ENCODE data around the gene EXOC3L1.

EXOC3L1 gene

GRCh38 chr16:67190041-67190440 lies at the start of gene EXOC3L1:
TSS of gene EXOC3L1 (minus strand) at chr16:67190136. CDS start at chr16:67189676, 460 bp downstream.
- H3K4me3 ChIP-seq (ENCODE audit: control insufficient read depth, low read depth, low read length): no peak within 1 kb of the TSS
- no peak for DNase-seq (ENCODE audit: low read depth)
- no peak for TF ChIP-seq CTCF (IDR thresholded peaks at IDR 0.05; ENCODE audit: control insufficient read depth, insufficient read depth, low read depth, low read length, missing control alignments)

GRCh38 chr16:67238806-67239470 lies 49.0 kb upstream of the EXOC3L1 start:
- TF ChIP-seq CTCF (IDR thresholded peaks at IDR 0.05; ENCODE audit: control insufficient read depth, insufficient read depth, low read depth, low read length, missing control alignments): no peak
- DNase-seq (ENCODE audit: low read depth): no peak
- H3K4me3 ChIP-seq (ENCODE audit: control insufficient read depth, low read depth, low read length): no peak overlapping the region

- DNase-seq (ENCODE audit: low read depth): no peak
- TF ChIP-seq CTCF (IDR thresholded peaks at IDR 0.05; ENCODE audit: control insufficient read depth, insufficient read depth, low read depth, low read length, missing control alignments): no peak
- H3K4me3 ChIP-seq (ENCODE audit: control insufficient read depth, low read depth, low read length): no peak overlapping the region
Observed at GRCh38 chr16:67238278-67238575, 48.3 kb upstream of the EXOC3L1 start.

GRCh38 chr16:67237396-67238277 lies 47.7 kb upstream of the EXOC3L1 start:
- no peak for TF ChIP-seq CTCF (IDR thresholded peaks at IDR 0.05; ENCODE audit: control insufficient read depth, insufficient read depth, low read depth, low read length, missing control alignments)
- no peak for DNase-seq (ENCODE audit: low read depth)
- no peak overlapping the region for H3K4me3 ChIP-seq (ENCODE audit: control insufficient read depth, low read depth, low read length)

GRCh38 chr16:67236563-67237395 lies 46.8 kb upstream of the EXOC3L1 start:
- DNase-seq (ENCODE audit: low read depth): no peak
- no peak overlapping the region for H3K4me3 ChIP-seq (ENCODE audit: control insufficient read depth, low read depth, low read length)
- TF ChIP-seq CTCF (IDR thresholded peaks at IDR 0.05; ENCODE audit: control insufficient read depth, insufficient read depth, low read depth, low read length, missing control alignments): no peak

GRCh38 chr16:67235816-67236562 lies 46.1 kb upstream of the EXOC3L1 start:
- no peak overlapping the region for H3K4me3 ChIP-seq (ENCODE audit: control insufficient read depth, low read depth, low read length)
- no peak for TF ChIP-seq CTCF (IDR thresholded peaks at IDR 0.05; ENCODE audit: control insufficient read depth, insufficient read depth, low read depth, low read length, missing control alignments)
- DNase-seq (ENCODE audit: low read depth): no peak

All from AG09309 (cell line).